Activated CD4-positive, CD25-positive, alpha-beta regulatory T cell treated with anti-CD3 and anti-CD28 coated beads, Interleukin-2, amount 50 U/mL, for 24 hours (primary cell): ENCODE measurements around the gene NR3C2.

Experiments used
- ATAC-seq, 2 donors: fragments of 150-1000 bp; cut with Tn5 transposase; one replicate each; pipeline ENCODE4 v1.10.0; 2021; ENCODE audit warnings: mild to moderate bottlenecking in 1 of 2, moderate library complexity in 1 of 2

The NR3C2 gene

DNA sequence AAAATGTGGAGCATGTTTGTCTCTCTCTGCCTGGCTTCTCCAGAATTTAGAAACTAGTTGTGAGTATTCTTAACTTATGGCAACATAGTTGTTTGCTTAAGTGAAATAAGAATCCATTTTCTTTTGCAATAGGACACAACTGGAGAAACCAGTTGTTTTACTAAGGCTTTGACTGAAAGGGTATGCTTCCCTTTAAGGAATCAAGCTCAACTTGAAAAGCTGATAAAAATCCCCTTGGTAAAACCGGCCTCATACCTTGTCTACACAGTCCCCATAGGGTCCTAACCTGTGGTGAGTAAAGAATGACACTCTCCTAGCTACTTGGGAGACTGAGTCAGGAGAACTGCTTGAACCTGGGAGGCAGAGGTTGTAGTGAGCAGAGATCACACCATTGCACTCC, 139.8 kb downstream of the NR3C2 start:
- ATAC-seq, result no peak

DNA sequence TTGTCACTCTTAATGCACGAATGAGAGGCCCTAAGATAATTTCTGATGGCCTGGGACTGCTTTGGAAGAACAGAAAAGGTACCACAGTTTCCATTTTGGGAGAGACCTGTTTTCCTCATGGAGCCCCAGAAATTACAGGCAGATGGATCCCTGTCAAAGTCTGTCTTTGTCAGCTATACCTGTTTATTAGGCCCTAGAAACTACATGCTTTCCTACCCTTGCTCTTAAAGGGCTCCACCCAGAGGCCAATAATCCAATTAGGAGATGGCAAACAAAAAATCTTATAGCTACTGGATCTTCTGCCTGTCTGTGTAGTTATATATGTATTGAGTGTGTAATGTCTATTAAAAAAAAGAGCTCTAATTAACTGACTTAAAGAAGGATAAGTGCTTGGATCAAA, 141.3 kb downstream of the NR3C2 start:
- no peak for ATAC-seq

DNA sequence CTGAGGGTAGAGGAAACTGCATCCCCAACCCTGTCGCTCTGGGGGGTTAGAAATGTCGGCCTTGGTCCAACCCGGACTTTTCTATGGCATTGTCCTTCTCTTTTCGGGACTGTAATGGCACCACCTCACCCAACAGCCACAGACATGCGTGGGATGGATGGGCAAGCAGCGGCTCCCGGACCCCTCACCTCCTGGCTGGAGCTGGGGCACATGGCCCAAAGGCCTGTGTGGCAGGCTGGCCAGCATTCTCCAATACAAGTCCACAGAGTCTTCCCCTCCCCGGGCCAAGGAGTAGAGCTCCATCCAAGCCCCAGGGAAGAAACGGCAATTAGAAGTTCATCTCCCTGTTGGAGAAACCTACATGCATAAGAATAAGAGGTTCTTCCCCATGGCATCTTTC, 142.9 kb downstream of the NR3C2 start:
- no peak for ATAC-seq

DNA sequence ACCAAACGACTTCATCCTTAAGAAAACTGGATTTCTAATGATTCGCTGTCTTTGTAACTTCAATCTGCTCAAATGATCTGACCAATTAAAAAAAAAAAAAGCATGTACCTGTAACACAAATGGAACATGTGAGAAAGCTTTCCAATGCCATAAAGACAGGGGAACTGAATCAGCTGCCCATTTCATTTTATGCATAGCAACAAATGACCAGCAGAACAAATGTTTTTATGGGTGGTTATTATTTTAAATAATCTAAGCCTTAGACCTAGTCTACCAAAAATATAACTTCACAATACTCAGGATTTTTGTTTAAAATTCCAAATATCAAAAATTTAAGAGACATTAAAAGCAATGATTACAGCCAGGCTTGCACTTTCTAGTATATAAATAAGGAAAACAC, 145.7 kb downstream of the NR3C2 start:
- no peak for ATAC-seq

DNA sequence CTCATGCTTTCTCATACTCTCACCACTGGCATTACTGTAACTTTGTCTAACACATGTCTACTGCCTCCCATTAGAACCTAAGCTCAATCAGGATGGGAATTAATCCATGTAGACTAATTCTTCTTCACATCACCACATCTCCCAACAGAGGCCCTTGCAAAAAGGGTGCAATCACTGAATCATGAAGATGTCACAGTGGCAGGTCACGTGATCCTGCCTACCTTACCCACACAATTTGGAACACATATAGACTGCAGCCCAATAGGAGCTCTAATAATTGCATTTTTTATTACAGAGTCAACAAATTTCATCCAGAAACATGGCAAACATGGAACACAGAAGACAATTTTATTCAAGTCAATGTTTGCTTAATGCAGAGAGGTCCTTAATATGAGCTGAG, 146.6 kb downstream of the NR3C2 start:
- no peak for ATAC-seq

DNA sequence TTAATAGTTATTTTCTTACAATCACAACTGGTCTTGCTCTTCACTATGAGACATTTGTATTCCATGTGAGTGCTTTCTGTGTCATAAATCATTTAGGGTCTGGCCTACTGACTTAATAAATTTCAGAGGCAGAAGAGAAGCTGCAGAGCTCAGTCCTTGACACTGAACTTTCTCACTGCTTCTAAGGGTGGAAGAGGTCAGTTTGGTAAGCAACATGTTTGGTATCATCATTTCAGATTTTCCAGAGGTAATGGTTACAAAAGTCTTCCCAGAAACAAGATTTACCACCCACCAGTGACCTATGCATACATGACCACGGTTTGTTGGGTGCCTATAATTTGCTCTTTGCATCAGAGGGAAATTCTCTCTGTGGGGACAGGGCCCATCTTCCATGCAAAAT, 148.6 kb downstream of the NR3C2 start:
- ATAC-seq, result no peak

DNA sequence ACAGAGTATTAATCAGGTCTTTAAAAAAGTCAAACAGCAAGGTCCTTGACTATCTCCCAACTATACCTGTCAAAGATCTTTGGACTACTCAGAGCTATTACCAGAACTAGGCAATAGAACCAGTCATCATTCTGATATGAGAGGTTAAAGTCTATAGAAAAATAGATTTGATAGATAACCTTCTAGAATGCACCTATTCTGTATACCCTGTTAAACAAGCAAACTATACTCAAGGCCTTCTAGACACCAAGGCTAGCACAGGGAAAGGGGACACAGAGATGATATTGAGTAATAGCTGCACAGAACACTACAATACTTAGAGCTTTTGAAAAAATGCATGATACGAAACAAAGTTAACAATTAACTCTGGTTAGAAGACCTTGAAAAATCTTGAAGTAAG, 149.5 kb downstream of the NR3C2 start:
- ATAC-seq, result no peak

DNA sequence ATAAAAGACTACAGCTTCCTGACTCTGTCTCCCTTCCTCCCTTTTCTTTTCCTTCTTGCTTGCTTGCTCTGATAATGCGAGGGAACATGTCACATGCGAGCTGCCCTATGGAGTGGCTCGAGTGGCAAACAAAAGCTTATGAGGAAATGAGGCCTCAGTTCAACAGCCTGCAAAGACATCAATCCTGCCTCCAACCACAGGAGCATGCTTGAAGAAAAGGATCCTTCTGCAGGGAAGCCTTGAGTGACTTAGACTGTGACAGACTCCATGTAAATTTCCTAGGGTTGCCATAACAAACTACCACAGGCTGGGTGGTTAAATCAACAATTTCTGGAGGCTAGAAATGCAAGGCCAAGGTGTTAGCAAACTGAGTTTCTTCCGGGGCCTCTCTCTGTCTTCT, 152.5 kb downstream of the NR3C2 start:
- no peak for ATAC-seq

DNA sequence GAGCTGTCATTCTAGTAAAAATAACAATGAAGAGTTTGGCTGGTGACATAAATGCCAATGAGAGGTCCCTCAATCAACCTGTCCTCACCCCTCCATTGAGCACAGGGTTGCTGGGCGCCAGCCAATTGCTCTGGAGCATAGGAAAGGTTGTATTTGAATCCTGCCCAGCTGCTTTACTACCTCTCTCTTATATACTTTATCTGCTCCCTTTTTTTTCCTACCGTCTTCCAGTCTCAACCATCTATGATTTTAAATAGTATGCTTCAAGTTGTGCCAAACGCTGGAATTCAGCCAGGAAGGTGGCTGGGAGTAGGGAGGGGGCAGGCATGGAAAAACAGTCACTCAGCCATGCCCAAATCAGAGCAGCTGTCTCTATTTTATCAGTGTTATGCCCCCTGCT, 153.8 kb downstream of the NR3C2 start:
- no peak for ATAC-seq

DNA sequence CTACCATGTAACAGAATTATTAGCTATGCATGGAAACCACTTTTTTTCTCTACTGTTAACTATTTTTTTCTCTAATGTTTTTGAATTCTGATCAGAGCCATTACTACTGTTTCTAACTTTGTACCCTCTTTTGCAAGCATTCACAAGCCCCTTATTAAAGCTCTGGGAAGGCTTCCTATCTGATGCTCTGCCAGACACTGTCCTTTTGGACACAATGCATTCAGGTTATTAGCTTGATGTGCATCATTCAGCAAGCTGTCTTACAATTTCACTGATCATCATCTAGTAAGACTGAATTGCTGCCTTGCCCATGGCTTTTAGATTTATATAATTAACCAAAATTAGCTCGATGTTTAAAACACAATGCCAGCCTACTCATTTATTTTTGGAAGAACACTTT, 155.1 kb downstream of the NR3C2 start:
- no peak for ATAC-seq

DNA sequence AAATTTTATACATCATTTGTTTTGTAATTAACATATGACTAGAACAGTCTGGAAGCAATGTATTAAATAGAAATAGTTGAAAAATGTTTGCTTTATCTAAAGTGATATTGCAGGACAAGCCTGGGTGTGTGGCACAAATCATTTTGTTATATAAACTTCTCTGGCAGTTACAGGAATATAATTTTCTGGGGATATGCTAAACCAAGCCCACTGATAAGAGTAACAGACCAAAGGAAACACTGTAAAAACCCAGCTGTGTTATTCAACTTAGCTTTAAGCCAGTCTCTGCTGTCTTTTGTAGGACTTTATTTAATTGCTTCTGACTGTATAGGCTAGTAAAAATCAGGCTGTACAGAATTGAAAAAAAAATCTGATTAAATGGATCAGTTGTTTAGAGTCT, 156.2 kb downstream of the NR3C2 start:
- ATAC-seq, result no peak

DNA sequence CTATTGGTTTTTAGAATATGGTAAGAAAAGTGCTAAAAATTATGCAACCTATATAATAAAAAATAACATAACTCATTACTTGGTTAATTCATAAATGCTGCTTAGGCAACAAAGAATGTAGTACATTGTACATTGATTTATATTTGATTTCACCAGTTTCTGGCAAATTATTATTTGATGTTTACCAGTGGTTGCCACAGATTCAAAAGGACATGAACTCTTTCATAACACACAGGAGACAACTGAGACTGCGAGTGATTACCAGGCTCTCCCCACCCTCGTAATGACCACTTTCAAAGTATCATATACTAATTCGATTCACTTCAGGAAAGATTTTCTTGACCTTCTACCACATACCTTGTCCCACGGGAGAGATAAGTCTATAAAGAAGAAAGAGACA, 158.5 kb downstream of the NR3C2 start:
- no peak for ATAC-seq

DNA sequence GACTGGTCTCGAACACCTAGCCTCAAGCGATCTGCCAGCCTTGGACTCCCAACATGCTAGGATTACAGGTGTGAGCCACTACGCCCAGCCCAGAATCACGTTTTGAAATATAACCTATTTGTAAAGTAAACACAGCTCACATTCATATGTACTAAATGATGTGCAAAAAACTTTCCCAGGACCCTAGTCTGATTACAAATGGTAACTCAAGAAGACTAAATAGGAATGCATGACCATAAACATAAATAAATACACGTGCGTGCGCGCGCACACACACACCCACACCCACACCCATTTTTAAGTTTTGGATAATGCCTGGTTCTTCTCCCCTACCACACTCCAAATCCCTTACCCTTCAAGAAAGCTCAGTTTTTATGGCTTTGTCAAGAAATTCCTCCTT, 163.9 kb downstream of the NR3C2 start:
- ATAC-seq, result no peak

DNA sequence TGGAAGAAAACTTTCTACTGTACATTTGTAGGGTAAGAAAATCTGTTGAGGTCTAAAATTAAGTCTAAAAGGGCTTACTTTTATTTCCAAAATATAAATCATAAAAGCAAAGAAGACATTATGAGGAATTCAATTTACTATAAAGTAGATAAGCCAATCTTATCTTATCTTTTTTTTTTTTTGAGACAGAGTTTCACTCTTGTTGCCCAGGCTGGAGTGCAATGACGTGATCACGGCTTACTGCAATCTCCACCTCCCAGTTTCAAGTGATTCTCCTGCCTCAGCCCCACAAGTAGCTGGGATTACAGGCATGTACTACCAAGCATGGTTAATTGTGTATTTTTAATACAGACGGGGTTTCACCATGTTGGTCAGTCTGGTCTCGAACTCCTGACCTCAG, 166.9 kb downstream of the NR3C2 start:
- ATAC-seq, result no peak

DNA sequence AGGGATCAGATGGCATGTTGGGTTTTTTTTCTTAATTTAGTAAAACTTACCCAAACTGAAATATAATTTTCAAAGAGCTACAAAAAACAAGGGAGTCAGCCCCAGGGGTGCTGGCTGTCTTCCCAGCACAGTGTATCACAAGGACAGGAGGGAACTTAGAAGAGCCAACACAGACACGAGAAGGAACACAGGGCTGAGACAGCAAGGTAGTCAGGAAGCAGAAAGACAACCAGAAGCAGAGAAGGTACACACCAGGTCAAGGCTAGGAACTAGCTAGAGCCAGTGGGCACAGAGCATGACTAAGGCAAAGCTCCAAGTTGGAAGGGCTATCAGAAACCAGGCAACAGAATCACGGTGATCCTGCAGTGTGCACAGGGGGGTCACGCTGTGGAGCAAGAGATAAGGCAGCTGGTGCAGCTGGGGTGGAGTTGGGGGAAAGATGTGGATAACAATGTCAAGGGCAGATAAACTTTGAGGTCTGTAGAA, 168.7 kb downstream of the NR3C2 start:
- ATAC-seq, result no peak

DNA sequence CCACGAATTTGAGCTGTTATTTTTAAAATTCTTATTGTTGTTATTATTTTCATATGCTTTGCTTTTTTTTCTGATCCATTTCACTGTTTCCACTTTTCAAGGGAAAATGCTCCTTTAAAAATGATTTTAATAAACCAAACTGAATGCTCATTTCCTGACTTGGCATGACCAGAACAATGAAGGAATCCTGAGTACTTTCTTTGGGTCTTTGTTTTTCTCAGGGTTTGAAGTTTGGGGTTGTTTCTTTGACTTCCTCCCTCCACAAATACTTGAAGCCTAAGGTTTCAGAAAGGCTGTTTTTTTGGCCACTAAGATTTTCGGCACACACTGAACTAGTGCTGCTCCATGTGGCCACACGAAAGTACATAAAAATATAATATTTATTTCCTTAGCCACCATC, 171.0 kb downstream of the NR3C2 start:
- ATAC-seq, result no peak

DNA sequence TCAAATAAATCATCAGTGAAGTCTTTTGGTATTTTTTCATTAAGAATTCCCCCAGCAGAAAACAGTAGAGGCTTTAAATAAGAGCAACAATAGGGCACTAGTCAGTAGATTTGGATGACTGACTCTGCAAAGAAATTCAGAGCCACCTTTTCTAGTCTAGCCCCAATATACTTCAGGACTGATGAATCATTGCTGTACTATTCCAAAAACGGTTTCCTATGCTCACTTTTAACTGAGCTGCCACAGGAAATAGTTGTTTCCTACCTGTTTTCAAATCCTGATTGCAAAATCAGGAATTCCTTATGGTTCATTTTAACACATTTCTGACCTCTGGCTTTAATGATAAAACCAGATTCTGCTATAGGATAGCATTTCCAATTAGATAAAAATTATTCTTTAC, 171.6 kb downstream of the NR3C2 start:
- ATAC-seq, result no peak

DNA sequence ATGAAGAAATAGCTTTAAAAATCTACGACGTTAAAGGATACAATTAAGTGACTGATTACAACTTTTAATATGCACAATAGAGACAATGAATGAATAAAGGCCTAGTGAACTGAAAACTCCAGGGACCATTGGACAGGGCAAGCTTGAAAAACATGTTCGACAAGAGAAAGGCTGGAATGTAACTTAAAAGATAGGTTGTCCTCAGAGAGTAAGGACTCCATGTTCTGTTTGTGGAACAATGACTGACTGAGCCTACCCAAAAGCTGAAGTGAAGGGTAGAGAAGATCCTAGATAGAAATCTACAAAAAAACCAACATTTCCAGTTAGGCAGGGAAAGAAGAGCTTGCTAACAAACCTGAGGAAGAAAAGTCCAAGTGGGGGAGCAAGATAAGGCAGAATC, 173.4 kb downstream of the NR3C2 start:
- ATAC-seq, result no peak

DNA sequence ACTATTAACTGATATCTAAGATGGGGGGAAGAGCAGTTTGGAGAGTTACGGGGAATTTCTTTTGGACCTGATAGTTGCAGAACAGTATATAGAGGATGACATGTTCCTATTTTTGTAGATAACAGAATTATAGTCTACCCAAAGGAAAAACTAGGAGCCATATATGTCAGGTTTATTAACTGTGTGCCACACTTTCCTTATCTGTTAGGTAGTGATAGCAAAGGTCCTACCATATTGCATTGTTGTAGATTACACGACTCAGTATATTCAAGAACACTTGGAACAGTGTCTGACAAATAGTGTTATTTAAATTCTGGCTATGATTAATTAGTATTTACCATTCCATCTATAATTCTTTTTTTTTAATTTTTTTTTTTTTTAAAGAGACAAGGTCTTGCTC, 175.3 kb downstream of the NR3C2 start:
- no peak for ATAC-seq

DNA sequence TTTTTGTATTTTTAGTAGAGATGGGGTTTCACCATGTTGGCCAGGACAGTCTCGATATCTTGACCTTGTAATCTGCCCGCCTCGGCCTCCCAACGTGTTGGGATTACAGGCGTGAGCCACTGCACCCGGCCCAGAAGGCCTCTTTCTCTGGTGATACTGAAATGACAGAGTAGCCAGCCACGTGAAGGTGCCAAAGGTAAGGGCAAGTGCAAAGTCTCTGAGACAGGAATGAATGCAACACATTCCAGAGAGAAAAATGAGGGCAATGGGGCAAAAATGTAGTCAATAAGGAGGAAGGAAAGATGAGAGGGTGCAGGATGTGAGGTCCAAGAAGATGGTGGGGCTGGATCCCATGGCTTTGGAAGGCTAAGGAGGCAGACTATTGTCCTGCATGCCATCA, 176.0 kb downstream of the NR3C2 start:
- no peak for ATAC-seq

DNA sequence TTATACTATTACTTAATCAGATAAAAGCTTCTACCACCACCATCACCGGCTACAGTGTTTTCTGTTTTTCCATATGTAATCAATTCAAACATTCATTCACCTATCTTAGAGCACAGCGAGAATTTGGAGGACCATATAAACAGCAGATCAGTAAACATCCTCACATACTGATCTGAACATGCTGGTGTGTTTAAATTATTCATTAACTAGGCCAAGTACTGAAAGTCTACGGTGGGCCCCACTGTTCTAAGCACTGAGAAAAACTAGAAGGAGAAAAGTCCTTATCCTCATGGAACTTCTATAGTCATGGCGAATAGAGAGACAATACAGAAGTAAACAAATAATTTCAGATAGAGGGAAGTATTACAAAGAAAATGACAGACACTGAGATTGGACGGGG, 176.6 kb downstream of the NR3C2 start:
- no peak for ATAC-seq

DNA sequence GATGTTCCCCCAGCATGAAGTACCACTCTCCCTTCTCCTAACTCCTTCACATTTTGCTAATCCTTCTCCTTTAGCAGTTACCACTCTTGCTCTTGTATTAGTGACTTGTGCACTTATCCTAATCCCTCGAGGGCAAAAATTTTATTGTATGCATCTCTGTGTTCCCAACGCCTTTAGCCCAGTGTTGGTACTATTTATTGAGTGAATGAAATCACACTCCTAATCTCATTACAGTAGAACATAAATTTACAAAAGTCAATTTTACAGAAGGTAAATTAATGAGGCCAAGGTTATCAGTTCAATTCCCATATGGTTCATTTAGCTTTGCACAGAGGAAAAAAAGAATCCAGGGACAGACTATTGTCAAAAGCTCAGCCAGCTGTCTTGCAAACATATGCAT, 178.4 kb downstream of the NR3C2 start:
- ATAC-seq, result no peak

DNA sequence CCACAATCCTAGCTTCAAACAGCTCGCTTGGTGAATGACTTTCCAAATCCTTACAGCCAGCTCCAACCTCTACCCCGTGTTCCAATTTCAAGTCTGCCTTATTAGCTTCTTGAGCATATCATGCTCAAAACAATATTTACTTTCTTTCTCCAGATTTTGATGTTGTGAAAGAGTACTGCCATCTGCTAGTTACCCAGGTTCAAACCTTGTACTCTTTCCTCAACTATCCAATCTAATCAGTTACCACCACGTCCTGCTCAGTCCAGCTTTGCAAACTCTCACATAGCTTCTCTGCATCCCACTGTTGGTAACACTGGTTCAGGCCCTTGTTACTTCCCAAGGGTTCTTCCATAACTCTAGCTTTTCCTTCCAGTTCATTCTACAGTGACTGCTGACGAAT, 179.1 kb downstream of the NR3C2 start:
- ATAC-seq, result no peak

DNA sequence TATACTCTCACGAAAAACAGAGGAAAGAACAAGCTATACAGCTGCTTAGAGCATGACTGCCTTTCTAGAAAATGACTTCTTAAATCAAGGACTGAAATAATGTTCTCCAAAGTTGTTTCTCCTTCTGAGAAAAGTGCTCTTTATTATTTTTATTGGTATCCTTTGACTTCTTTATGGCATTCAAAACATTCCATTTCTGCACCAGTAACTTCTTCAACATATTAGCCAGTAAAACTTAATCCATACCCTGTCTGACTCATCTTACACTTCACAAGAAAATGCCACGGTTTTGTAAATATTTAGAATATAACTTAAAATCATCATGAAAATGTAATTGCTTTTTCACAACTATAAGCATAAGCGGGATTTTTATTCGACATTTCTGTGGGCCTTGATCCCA, 180.4 kb downstream of the NR3C2 start:
- no peak for ATAC-seq

DNA sequence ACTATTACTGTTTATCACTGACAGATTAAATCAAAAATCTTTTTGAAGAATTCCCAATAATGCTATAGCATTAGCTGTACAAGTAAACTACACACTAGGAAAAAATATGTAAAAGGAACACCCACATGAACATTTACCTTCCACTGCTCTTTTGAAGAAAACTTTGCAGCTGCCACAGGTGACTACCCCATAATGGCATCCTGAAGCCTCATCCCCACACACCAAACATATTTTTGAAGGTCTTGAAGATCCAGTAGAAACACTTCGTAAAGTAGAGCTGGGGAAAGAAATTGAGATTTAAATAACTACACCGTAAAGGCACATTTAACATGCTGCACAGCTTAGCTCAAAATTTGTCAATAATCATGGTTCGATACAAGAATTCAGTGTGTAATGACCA, 182.4 kb downstream of the NR3C2 start:
- no peak for ATAC-seq

DNA sequence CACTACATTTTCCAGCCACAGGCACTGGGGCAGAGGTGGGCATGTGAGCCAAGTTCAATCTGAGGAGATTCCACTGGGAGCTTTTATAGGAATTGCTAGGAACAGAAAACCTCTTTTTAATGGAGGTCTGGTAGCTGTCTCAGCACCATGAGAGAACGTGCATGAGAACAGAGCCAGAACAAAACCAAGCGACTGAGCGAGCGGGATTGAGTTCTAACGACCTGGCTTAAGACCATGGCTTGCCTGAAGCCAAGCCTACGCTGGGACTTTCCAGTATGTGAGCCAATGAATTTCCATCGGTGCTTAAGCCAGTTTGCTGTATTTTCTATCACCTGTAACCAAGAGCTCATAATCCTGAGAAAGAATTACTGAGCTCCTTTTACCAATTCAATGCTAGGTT, 183.7 kb downstream of the NR3C2 start:
- no peak for ATAC-seq
